HepG2 (cell line): ENCODE measurements around the gene PXK. TPM values are rescaled to one million over a fixed set of nuclear protein-coding genes. Genes with fewer than 3 reads are reported as not detected.

ENCODE experiments used
- ATF5 ChIP-seq: sonication (generic); formaldehyde crosslinking; IDR thresholded peaks from 2 replicates; pipeline ENCODE4 v1.4.0; 2020; ENCODE audit warnings: mild to moderate bottlenecking, low read depth, missing genetic modification reagents
- BRCA1 ChIP-seq: sonication (generic); formaldehyde crosslinking; IDR thresholded peaks from 2 replicates; pipeline ENCODE4 v1.4.0; 2020; ENCODE audit warnings: missing genetic modification reagents
- CEBPB ChIP-seq: IDR thresholded peaks from 2 replicates; pipeline ENCODE4 v1.6.1; 2011; ENCODE audit warnings: low read depth, low read length, improper control_type of control experiment, borderline replicate concordance
- ELF4 ChIP-seq: sonication (generic); formaldehyde crosslinking; IDR thresholded peaks from 2 replicates; pipeline ENCODE4 v1.5.0; 2020; ENCODE audit warnings: missing genetic modification reagents, mild to moderate bottlenecking, moderate library complexity, borderline replicate concordance
- GLI4 ChIP-seq: sonication (generic); formaldehyde crosslinking; IDR thresholded peaks from 2 replicates; pipeline ENCODE4 v1.5.1; 2020; ENCODE audit warnings: missing genetic modification reagents, mild to moderate bottlenecking, moderate library complexity, borderline replicate concordance
- HNRNPH1 ChIP-seq: fragments of 200-400 bp; formaldehyde crosslinking; optimal IDR thresholded peaks from 2 replicates; pipeline ENCODE3; 2017; ENCODE audit warnings: mild to moderate bottlenecking, low read depth, low read length
- HOXA7 ChIP-seq: sonication (generic); formaldehyde crosslinking; IDR thresholded peaks from 2 replicates; pipeline ENCODE4 v1.8.1; 2022; ENCODE audit warnings: mild to moderate bottlenecking, missing genetic modification reagents, moderate library complexity
- IRF2 ChIP-seq: IDR thresholded peaks from 2 replicates; pipeline ENCODE4 v1.6.1; 2018; ENCODE audit warnings: missing genetic modification reagents, missing compliant biosample characterization
- KAT7 ChIP-seq: IDR thresholded peaks from 2 replicates; pipeline ENCODE4 v1.6.1; 2018; ENCODE audit warnings: borderline replicate concordance, missing compliant biosample characterization
- KLF13 ChIP-seq: sonication (generic); formaldehyde crosslinking; IDR thresholded peaks from 2 replicates; pipeline ENCODE4 v1.4.0; 2020; ENCODE audit warnings: mild to moderate bottlenecking, missing genetic modification reagents
- MAF1 ChIP-seq: sonication (generic); formaldehyde crosslinking; IDR thresholded peaks from 2 replicates; pipeline ENCODE4 v1.5.0; 2020; ENCODE audit warnings: missing genetic modification reagents, borderline replicate concordance
- MAX ChIP-seq: IDR thresholded peaks from 2 replicates; pipeline ENCODE4 v1.6.1; 2012; ENCODE audit warnings: inconsistent platforms
- MBNL3 ChIP-seq: fragments of 250-450 bp; sonication (Bioruptor Pico); conservative IDR thresholded peaks from 2 replicates; pipeline ENCODE4 v1.8.0; 2022; ENCODE audit warnings: mild to moderate bottlenecking, inconsistent platforms
- NAIF1 ChIP-seq: sonication (generic); formaldehyde crosslinking; IDR thresholded peaks from 2 replicates; pipeline ENCODE4 v1.5.0; 2020; ENCODE audit warnings: mild to moderate bottlenecking, missing genetic modification reagents, borderline replicate concordance
- PAF1 ChIP-seq: IDR thresholded peaks from 2 replicates; pipeline ENCODE4 v1.6.1; 2016; ENCODE audit warnings: missing genetic modification reagents, missing compliant biosample characterization
- RFX3 ChIP-seq: IDR thresholded peaks from 2 replicates; pipeline ENCODE4 v1.6.1; 2016; ENCODE audit warnings: missing biosample characterization, missing genetic modification reagents
- SMAD9 ChIP-seq: sonication (generic); formaldehyde crosslinking; IDR thresholded peaks from 2 replicates; pipeline ENCODE4 v1.5.1; 2020; ENCODE audit warnings: mild to moderate bottlenecking, missing genetic modification reagents
- ZFAT ChIP-seq: sonication (generic); formaldehyde crosslinking; conservative IDR thresholded peaks from 2 replicates; pipeline ENCODE4 v1.8.1; 2023; ENCODE audit warnings: missing genetic modification reagents, inconsistent platforms
- ZMAT3 ChIP-seq: sonication (generic); formaldehyde crosslinking; conservative IDR thresholded peaks from 2 replicates; pipeline ENCODE4 v1.7.0; 2021; ENCODE audit warnings: missing genetic modification reagents
- ZNF12 ChIP-seq: sonication (generic); formaldehyde crosslinking; IDR thresholded peaks from 2 replicates; pipeline ENCODE4 v1.5.0; 2020; ENCODE audit warnings: missing genetic modification reagents
- ZNF225 ChIP-seq: sonication (generic); formaldehyde crosslinking; IDR thresholded peaks from 2 replicates; pipeline ENCODE4 v1.4.0; 2020; ENCODE audit warnings: mild to moderate bottlenecking, missing genetic modification reagents
- ZNF329 ChIP-seq: sonication (generic); formaldehyde crosslinking; IDR thresholded peaks from 2 replicates; pipeline ENCODE4 v1.9.0; 2021; ENCODE audit warnings: low read depth, mild to moderate bottlenecking, missing genetic modification reagents
- ZNF33A ChIP-seq: sonication (generic); formaldehyde crosslinking; IDR thresholded peaks from 2 replicates; pipeline ENCODE4 v1.5.1; 2020; ENCODE audit warnings: missing genetic modification reagents, mild to moderate bottlenecking, moderate library complexity, borderline replicate concordance
- ZNF557 ChIP-seq: sonication (generic); formaldehyde crosslinking; IDR thresholded peaks from 2 replicates; pipeline ENCODE4 v1.4.0; 2020; ENCODE audit warnings: missing genetic modification reagents
- ZNF558 ChIP-seq: sonication (generic); formaldehyde crosslinking; IDR thresholded peaks from 2 replicates; pipeline ENCODE4 v1.9.0; 2022; ENCODE audit warnings: mild to moderate bottlenecking, missing genetic modification reagents, borderline replicate concordance
- ZNF607 ChIP-seq: sonication (generic); formaldehyde crosslinking; IDR thresholded peaks from 2 replicates; pipeline ENCODE4 v1.5.1; 2020; ENCODE audit warnings: missing genetic modification reagents, mild to moderate bottlenecking, borderline replicate concordance
- ZNF644 ChIP-seq: IDR thresholded peaks from 2 replicates; pipeline ENCODE4 v1.6.1; 2016; ENCODE audit warnings: low read depth
- ZNF724P ChIP-seq: sonication (generic); formaldehyde crosslinking; IDR thresholded peaks from 2 replicates; pipeline ENCODE4 v1.8.0; 2022; ENCODE audit warnings: missing genetic modification reagents, borderline replicate concordance
- ZSCAN5A ChIP-seq: sonication (generic); formaldehyde crosslinking; IDR thresholded peaks from 2 replicates; pipeline ENCODE4 v1.8.0; 2022; ENCODE audit warnings: mild to moderate bottlenecking, missing genetic modification reagents, borderline replicate concordance
- polyA plus RNA-seq, 8 experiments: library from polyadenylated mRNA; depleted of rRNA in 3 of 8; stranded (reverse) in 7 of 8; unstranded in 1 of 8; fragments of >200 nt; fragmentation: Illumina TruSeq in 4 of 8; extraction: Trizol in 4 of 8; gene quantifications; 2 replicates each; pipeline versions ENCODE4 v1.2.1 to v1.2.3, GENCODE V29; 2011 to 2016; ENCODE audit warnings: low read depth in 4 of 8, missing spikeins in 1 of 8, mixed read lengths in 1 of 8; ENCODE audit not compliant: insufficient read depth in 1 of 8
- total RNA-seq, 5 experiments: library from RNA; depleted of rRNA; stranded (reverse); fragments of >200 nt; fragmentation: Illumina TruSeq; extraction: Trizol; gene quantifications; 2 replicates each; pipeline ENCODE4 v1.2.3, GENCODE V29; 2016; ENCODE audit warnings: low read depth in 1 of 5

Gene PXK
- total and polyA plus RNA-seq, 2 of the 13 experiments (the other 11 are each of a cell fraction or from before 2014, with no cell fraction given) = 6.4 to 18.6 TPM

- TF ChIP-seq IRF2 (CRISPR knock-in tag) = no peak
- no peak for TF ChIP-seq CEBPB
- TF ChIP-seq KLF13 (CRISPR knock-in tag) = no peak
- no peak for TF ChIP-seq KAT7
- no peak for TF ChIP-seq GLI4 (CRISPR knock-in tag)
- TF ChIP-seq ZNF33A (CRISPR knock-in tag) = no peak
- TF ChIP-seq ZMAT3 = 0 out of 2 replicates have a peak, but pooled peaks have one; percentile 63
- no peak for TF ChIP-seq ZNF329 (CRISPR knock-in tag)
- peak; percentile 94 for TF ChIP-seq MAX
- no peak for TF ChIP-seq ZNF225 (CRISPR knock-in tag)
- no peak for TF ChIP-seq ZNF12 (CRISPR knock-in tag)
- no peak for TF ChIP-seq ZSCAN5A (CRISPR knock-in tag)
- no peak for TF ChIP-seq ZNF644 (CRISPR knock-in tag)
- no peak for TF ChIP-seq MAF1 (CRISPR knock-in tag)
- TF ChIP-seq BRCA1 (CRISPR knock-in tag) = no peak
- no peak for TF ChIP-seq ZNF724P
- no peak for TF ChIP-seq SMAD9 (CRISPR knock-in tag)
- TF ChIP-seq ELF4 (CRISPR knock-in tag) = no peak
- peak; percentile 59; the same call in 1 of the 2 replicates for TF ChIP-seq ZNF607 (CRISPR knock-in tag)
- no peak for TF ChIP-seq MBNL3 (CRISPR knock-in tag)
- no peak for TF ChIP-seq HNRNPH1
- no peak for TF ChIP-seq RFX3 (CRISPR knock-in tag)
- no peak for TF ChIP-seq ATF5
- no peak for TF ChIP-seq HOXA7
- no peak for TF ChIP-seq ZFAT (CRISPR knock-in tag)
- TF ChIP-seq NAIF1 = no peak
- TF ChIP-seq ZNF557 (CRISPR knock-in tag) = no peak
- TF ChIP-seq ZNF558 (CRISPR knock-in tag) = no peak
- TF ChIP-seq PAF1 = no peak
Measured at GRCh38 chr3:58332575-58333188, at the start of gene PXK (continued).
